ENCODE measurements around the gene FOXN1. TPM values are rescaled to one million over a fixed set of nuclear protein-coding genes. Genes with fewer than 3 reads are reported as not detected.

FOXN1 gene
- total RNA-seq, 2 experiments from 2014 or later = not detected

DNA sequence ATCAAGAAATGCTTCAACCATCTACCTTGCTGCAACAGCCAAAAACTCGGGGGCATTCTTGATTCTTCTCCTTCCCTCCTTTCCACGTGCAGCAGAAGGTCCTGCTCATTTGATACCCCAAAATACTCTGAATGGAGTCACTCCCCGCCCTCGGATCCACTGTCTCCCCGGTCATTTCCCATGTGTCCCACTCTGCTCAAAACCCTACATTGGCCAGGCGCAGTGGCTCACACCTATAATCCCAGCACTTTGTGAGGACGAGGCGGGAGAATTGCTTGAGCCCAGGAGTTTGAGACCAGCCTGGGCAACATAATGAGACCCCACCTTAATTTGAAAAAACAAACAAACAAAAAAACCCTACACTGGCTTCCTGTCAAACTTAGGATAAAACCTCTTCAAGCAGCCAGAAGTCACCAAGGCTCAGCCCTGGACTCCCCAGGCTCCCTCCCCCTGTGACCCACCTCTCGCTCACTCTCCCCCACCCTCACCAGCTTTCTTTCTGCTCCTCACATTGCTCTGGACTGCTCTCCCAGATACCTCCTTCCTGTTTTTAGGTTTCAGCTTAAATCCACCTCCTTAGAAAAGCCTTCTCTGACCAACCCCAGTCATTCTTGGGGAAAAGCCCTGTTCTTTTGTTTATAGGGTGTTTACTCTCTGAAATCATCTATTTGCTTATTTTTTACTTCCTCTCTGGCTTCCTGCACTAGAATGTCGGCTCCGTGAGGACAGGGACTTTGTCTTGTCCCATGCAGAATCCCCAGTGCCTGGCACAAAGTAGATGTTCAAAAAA is 29.9 kb upstream of the FOXN1 start:
- CTCF ChIA-PET = no interaction called here
- POLR2A ChIA-PET = no interaction called here

DNA sequence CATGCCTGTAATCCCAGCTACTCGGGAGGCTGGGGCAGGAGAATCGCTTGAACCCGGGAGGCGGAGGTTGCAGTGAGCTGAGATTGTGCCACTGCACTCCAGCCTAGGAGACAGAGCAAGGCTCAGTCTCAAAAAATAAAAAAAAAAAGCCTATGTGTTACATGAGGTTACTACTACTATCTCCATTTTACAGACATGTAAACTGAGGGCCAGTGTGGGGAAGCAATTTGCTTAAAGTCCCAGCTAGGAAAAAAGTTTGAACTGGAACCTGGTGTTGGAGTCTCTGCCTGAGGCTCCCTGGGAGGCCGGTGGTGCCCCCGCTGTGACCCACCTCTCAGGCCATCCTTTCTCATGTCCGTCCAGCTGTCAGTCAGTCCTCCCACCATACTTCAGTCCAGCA is 28.2 kb upstream of the FOXN1 start:
- ChIA-PET POLR2A (no interaction called here), CTCF (no interaction called here)

DNA sequence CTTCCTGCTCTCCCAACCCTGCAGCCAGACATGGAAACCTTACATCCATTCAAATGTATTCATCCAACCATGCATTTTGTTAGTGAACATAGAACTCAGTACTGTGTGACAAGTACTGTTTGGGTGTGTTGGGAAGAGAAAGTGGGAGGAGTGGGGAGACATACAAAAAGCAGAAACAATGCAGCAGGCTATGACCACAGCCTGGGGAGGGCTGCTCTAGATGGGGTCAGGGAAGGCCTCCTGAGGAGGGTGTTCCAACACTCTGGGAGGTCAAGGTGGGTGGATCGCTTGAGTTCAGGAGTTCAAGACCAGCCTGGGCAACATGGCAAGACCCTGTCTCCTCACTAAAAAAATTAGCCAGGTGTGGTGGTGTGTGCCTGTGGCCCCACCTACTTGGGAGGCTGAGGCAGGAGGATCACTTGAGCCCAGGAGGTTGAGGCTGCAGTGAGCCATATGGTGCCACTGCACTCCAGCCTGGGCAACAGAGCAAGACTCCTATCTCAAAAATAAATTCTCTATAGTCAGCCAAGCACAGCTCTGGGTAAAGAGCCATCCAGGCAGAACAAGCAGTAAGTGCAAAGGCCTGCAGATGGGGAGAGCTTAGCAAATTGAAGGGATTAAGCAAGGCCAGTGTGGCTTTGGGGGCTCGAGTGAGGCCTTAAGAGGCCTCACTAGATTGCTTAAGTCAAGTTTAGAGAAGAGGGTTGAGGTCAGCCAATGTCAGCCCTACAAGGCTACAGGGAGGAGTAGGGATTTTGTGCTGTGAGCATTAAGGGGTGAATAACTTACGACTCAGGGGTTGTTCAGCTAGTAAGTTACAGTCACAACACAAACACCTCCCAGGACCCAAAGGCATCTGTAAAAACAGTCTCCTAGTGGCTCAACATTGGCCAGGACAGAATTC is 27.2 kb upstream of the FOXN1 start:
- CTCF ChIA-PET = no interaction called here
- POLR2A ChIA-PET = no interaction called here

DNA sequence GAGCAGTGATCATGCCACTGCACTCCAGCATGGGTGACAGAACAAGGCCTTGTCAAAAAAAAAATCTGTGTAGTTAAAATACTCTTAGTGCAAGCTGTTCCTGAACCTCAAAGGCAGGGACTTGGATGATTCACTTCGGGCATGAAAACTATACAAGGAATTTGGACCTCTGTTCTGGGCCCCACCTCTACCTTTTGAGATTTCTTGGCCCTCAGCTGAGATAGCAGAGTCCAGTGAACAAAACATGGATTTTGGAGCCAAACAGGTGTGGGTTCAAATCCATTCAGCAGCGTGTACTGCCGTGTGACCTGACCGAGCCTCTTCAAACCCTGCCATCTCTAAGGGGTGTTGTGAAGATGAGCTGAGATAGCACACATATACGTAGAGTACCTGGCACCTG is 25.9 kb upstream of the FOXN1 start:
- ChIA-PET CTCF (no interaction called here), POLR2A (no interaction called here)

DNA sequence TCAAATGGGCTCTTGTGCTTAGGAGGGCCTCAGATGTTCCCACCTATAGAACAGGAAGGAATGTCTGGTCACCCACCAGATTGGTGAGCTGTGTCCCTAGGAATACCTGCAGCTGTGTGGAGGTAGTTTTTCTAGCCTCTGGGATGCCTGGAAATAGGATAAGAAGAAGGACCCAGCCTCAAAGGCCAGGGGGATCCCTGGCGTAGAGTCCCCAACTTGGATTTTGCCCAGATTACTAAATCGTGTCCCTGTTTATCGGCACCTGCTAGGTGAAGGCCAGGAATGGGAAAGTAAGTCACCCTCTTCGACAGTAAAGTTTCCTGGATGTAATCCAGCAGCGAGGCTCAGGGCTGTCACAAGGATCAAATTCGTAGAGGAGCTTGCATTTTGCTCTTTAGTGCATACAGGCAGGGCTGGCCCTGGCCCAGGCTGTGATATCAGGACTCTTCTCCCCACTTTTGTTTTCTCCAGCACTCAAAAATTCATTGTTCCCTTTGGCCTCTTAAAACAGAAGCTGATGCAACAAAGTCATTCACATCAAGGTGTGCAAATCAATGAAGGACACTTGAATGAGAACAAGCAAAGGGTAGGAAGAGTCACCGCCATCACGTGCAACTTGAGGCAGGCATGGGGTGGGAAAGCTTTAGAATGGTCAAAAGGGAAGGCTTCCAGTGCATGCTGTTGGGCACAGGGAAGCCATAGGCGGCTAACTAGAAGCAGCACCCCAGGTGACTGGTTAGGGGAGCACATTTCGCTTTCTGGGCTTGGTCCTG is 25.2 kb upstream of the FOXN1 start:
- CTCF ChIA-PET = no interaction called here
- POLR2A ChIA-PET = no interaction called here

DNA sequence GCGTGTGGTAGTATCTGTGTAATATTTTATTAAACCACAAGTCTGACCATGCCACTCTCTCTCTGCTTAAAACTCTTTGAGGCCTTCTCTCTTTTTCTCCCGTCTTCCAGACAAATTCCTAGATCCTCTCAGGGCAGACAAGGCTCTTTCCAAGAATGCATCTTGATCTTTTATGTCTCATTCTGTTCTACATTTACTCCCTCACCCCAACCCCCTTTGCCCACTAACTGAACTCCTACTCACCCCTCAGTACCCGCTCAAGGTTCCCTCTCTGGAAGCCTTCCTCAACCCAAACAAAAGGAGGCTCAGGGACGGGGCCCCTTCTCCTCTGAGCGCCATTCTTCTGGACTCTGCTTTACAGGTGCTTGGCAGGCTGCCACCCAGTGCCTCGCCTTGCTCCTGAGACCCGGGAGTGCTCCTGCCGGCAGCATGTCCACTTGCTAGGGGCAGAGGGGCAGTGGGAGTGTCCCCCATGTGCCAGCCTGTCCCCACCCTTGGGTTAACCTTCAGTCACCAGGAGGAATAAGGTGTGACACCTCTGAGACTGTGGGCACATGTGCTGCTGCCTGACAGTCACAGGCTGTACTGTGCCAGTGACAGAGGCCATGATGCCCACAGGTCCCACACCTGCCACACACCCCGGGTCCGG is 23.5 kb upstream of the FOXN1 start:
- ChIA-PET POLR2A (no interaction called here), CTCF (no interaction called here)

DNA sequence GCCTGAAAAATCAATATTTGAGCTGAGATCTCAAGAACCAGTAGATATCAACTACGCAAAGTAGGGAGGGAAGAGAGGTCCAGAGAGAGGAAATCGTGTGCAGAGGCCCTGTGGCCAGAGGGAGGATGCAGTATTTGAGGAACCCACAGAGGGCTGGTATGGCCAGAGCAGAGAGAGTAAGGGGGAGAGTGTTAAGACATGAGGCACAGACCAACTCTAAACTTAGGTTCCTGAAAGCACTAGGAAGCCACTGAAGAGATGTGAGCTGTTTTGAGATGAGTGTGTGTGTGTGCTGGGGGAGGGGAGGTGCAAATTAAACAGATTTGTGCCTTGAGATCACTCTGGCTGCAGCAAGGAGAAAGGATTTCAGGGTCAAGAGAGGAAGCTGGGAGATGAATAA is 21.9 kb upstream of the FOXN1 start:
- ChIA-PET CTCF (interaction anchor here (0.8 kb wide), 1 partner anchor 11 kb away, joined by 3 read pairs; no protein-coding TSS in a partner anchor), POLR2A (no interaction called here)

DNA sequence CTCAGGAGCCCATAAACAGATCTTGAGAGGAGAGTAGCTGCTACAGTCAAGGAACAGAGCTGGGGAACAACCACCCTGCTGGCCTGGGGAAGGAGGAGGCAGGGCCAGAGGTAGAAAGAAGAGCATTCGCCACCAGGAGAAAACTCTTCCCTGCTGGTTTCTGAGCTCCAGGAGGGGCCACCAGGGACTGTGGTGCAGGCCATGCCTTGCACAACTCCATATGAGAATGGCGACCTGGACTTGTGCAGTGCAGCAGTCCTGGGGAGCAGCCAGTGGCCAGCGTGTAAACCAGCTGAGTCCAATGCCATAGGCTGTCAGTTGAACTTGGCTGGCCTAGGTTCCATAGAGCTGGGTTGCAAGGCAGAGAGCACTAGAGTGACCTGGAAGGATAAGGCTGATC is 21.1 kb upstream of the FOXN1 start:
- ChIA-PET POLR2A (no interaction called here), CTCF (no interaction called here)

DNA sequence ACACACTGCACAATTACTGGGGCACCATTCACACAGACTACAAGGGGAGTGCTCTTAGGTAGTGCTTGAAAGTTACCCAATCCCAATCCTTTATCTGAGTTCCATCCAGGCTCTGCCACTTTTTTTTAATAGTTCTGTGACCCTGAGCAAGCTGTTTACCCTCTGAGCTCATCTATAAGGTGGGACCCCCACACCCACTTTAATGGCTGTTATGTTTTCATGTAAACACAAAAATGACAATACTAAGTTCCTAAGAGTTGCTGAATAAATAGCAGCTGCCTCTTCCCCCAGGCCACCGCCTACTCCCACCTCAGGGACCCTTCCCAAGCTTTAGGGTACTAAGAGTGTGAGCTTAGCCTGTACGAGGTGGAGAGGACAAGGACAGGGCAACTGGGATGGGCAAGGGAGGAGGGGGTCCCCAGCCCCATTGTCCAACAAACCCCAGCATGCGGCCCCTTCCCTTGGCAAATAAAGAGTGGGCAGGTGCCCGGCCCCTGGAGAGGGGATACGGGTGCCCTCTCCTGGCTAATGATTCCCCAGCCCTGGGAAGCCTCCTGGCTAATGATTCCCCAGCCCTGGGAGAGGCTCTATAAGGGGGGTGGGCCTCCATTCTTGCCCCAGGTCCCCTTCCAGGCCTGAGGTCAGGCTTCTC is 18.1 kb upstream of the FOXN1 start:
- POLR2A ChIA-PET = no interaction called here
- CTCF ChIA-PET = no interaction called here

DNA sequence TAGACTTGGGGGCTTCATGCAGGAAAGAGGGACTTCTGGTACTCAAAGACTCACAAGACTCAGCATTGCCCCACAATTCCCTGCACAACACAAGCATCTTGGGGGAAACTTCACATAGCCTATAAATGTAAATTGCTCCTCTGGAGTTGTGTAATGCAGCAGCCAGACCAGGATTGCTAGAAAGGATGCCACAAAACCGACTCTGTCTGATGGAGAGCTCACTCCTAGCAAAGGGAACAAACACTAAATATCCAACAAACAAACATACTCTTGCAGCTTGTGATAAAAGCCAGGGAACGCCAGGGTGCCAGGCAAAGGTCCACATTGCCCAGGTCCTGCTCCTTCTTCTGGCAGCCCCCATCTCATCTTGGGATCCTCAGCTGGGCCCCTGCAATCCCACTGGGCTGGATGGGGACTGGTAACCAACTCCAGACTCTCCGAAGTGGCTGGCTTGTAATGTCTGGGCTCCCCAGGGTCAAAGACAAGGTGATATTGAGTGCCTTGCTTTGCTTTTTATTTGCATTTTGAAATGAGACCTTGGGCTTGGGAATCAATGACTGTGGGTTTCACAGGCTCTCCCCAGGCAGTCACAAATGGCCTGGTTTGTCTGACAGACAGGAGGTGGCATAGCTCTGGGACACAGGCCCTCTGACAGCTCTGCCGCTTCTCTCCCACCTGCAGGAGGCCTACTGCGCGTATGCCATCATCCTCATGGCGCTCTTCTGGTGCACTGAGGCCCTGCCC is 17.4 kb upstream of the FOXN1 start:
- POLR2A ChIA-PET = no interaction called here

DNA sequence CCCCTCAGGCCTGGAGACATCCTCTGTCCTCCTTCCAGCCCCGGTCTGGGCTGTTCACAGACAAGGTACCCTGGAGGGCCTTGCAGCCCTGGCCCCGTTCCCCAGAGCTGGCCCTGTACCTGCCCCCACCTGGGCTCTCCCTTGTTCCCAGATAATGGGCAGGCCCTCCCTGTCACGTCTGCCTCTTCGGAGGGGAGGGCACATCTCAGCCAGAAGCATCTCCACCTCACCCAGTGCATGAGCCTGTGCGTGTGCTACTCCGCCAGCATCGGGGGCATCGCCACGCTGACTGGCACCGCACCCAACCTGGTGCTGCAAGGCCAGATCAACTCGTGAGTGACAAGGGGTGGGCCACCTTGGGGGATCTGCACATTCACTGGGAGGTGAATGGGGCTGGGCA is 14.9 kb upstream of the FOXN1 start:
- CTCF ChIA-PET = no interaction called here
- POLR2A ChIA-PET = no interaction called here

More for the DNA sequence above, 17.4 kb upstream of the FOXN1 start:
- CTCF ChIA-PET = no interaction called here

DNA sequence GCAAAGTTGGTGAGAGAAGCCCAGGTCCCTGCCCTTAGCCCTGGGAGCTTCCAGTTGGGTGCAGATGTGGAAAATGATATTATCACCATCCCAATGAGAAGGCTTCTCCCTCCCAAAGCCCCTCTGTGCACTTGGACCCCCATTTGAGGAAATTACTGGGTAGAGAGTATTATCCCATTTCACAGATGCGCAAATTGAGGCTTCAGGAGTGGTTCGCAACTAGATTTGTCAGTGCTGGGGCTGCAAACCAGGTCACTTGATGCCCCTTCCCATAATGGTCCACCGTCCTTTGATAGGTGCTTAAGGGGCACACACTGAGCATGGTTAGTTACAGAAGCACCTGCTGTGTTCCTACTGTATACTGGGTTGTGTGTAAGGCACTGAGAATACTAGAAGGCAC is 14.3 kb upstream of the FOXN1 start:
- ChIA-PET CTCF (interaction anchor here (1.2 kb wide), 1 partner anchor 121 kb away, joined by 3 read pairs; no protein-coding TSS in a partner anchor), POLR2A (no interaction called here)

DNA sequence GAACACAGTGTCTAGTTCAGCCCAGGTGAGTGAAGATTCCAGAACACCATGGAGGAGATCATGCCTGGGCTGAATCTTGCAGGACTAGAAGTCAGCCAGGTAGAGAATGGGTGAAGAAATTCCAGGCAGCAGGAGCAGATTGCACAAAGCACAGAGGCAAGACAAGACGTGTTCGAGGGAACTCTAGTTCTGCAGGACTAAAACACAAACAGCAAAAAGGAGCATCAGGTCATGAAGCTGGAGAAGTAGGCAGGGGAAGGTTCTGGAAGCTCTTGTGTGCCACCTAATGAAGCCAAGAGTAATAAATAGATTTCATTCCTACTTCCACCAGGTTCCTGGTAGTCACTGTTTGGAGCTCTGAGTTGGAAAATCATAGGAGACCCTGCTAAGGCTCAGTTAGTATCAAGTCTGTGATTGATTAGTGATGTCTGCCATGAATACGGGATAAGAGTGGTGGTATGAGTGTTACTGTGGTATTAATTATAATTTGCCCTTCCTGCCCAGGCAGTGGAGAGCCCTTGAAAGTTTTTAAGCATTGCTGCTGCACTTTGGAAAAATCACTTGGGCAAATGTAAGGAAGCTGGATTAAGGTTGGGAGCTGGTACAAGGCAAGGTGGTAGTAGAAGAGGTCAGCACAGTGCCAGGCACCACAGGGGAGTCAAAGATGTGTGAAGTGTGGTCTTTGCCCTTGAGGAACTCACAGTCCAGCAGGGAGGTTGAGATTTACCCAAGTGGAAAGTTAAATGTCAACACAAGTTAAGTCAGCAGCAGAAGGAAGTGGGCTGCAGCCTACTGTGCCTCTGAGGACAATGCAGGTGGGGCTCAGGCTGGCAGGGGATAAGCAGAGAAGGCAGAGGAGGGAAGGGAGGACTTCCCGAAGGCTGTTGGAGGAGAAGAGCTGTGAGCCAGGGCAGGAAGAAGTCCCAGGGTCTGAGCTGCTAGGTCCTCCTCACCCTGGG is 13.5 kb upstream of the FOXN1 start:
- CTCF ChIA-PET = interaction anchor here (1.0 to 1.2 kb wide), 2 partner anchors 50 to 120 kb away, joined by 3 to 4 read pairs; no protein-coding TSS in a partner anchor
- POLR2A ChIA-PET = no interaction called here

DNA sequence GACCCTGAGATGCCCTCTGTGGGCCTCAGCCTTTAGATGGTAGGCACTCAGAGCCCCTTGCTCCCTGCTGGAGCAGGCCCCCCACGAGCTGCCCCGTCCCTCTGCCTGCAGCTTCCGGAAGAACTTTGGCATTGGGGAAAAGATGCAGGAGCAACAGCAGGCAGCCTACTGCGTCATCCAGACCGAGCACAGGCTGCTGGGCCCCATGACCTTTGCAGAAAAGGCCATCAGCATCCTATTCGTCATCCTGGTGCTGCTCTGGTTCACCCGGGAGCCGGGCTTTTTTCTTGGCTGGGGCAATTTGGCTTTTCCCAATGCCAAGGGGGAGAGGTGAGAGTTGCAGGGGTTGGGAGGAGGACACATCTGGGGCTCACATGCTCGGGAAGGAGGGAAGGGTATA is 12.7 kb upstream of the FOXN1 start:
- CTCF ChIA-PET = interaction anchor here (1.0 to 1.3 kb wide), 2 partner anchors 46 to 49 kb away, joined by 4 to 5 read pairs; no protein-coding TSS in a partner anchor
- POLR2A ChIA-PET = no interaction called here

DNA sequence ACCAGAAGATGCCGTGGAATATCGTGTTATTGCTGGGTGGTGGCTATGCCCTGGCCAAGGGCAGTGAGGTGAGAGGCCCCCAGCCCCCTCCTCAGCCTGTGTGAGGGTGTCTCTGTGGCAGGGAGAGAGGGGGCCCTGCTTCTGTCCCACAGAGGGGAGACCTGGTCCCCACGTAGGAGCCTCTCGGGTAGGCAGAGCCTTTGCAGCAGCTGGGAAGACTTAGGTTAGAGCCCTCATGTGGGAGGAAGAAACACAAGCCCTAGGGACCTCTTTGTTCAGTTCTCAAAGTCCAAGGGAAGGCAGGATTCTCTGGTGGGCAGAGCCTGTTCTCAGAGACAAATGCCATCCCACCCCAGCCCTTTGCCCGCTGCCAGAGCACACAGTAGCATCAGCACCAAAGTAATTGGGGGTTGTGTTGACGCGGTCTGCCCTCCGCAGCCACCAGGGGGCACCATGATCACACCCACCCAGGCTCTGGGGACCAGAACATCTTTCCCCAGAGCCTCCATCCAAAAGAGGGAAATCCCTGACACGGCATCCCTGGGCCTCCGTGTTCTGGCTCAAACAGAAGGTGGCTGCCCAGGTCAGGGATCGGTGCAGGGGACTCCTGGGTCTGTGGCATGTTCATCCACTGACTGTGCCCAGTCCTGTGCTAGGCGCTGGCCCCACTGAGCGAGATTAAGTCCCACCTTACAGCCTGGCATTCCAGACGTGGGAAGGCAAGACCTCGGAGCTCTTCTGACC is 11.5 kb upstream of the FOXN1 start:
- POLR2A ChIA-PET = no interaction called here
- CTCF ChIA-PET = interaction anchor here (0.8 to 2.1 kb wide), 7 partner anchors 9 to 110 kb away, joined by 3 to 7 read pairs (median 4); no protein-coding TSS in a partner anchor

DNA sequence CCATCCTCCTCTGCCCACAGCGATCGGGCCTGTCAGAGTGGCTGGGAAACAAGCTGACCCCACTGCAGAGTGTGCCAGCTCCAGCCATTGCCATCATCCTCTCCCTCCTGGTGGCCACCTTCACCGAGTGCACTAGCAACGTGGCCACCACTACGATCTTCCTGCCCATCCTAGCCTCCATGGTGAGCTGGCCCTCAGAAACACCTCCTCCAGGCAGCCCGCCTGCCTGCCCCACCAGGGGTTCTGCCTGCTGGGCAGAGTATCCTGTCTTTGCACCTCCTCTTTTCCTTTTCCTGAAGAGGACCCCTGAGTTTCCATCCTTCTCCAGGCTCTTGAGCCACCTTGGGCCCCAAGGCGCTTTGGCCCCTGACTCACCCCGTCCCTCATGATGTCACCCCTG is 10.5 kb upstream of the FOXN1 start:
- ChIA-PET CTCF (interaction anchor here (0.7 to 2.1 kb wide), 8 partner anchors 8 to 111 kb away, joined by 3 to 7 read pairs (median 3); no protein-coding TSS in a partner anchor), POLR2A (no interaction called here)

DNA sequence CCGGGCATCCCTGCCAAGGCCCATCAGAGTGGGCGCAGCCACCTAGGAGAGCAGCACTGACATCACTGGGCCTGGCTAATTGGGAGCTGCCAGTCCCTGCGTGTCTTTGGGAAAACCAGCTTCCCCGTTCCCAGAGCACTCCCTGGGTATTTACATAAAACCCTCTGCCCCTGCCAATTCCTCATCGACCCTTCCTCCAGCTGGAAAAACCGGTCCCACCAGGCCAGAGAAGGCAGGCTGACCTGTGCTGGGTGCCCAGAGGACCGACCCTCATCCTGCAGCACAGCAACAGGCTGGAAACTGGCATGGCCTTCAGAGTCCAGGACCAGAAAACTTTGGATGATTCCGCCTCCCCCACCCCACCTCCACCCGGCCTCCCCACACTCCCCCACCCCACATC is 8.2 kb upstream of the FOXN1 start:
- POLR2A ChIA-PET = no interaction called here
- CTCF ChIA-PET = no interaction called here
